Stimulated activated CD8-positive, alpha-beta memory T cell treated with anti-CD3 and anti-CD28 coated beads, Interleukin-12 subunit alpha, Interleukin-12 subunit beta, amount 100 ng/mL, for 24 hours (primary cell): ENCODE results near the gene CYB561.

ENCODE experiments used
- DNase-seq: peaks from one replicate; pipeline ENCODE4 v3.0.0-alpha.2; 2020; ENCODE audit errors: extremely low read depth

CYB561 gene

GRCh38 chr17:63434951-63435571 lies 11.0 kb downstream of the CYB561 start:
- no peak for DNase-seq

GRCh38 chr17:63433746-63434591 lies 12.1 kb downstream of the CYB561 start:
- no peak for DNase-seq

GRCh38 chr17:63431939-63432804 lies 13.9 kb downstream of the CYB561 start:
- DNase-seq = no peak

GRCh38 chr17:63431618-63431938 lies 14.5 kb downstream of the CYB561 start:
- DNase-seq = no peak

- no peak for DNase-seq
These were observed 15.9 kb downstream of the CYB561 start for GRCh38 chr17:63430223-63430622.

GRCh38 chr17:63429766-63430165 lies 16.3 kb downstream of the CYB561 start:
- DNase-seq = no peak

- no peak for DNase-seq
These were observed 19.2 kb downstream of the CYB561 start for GRCh38 chr17:63426917-63427308.

GRCh38 chr17:63426041-63426916 lies 19.8 kb downstream of the CYB561 start:
- DNase-seq = no peak

- peak; percentile 30 for DNase-seq
These were observed 20.6 kb downstream of the CYB561 start for GRCh38 chr17:63425483-63425882.

GRCh38 chr17:63423963-63424362 lies 22.1 kb downstream of the CYB561 start:
- no peak for DNase-seq

- no peak for DNase-seq
These were observed 22.7 kb downstream of the CYB561 start for GRCh38 chr17:63423251-63423950.

GRCh38 chr17:63421681-63422645 lies 24.1 kb downstream of the CYB561 start:
- no peak for DNase-seq

- no peak for DNase-seq
These were observed 25.0 kb downstream of the CYB561 start for GRCh38 chr17:63420868-63421680.

- no peak for DNase-seq
These were observed 25.9 kb downstream of the CYB561 start for GRCh38 chr17:63419949-63420867.

GRCh38 chr17:63419398-63419797 lies 26.7 kb downstream of the CYB561 start:
- no peak for DNase-seq

GRCh38 chr17:63418540-63418939 lies 27.6 kb downstream of the CYB561 start:
- DNase-seq = no peak

GRCh38 chr17:63414222-63414621 lies 31.9 kb downstream of the CYB561 start:
- DNase-seq = no peak

- DNase-seq = no peak
These were observed 33.0 kb downstream of the CYB561 start for GRCh38 chr17:63413128-63413527.
